ENCODE measurements around the gene SLPI. TPM values are rescaled to one million over a fixed set of nuclear protein-coding genes. Genes with fewer than 3 reads are reported as not detected.

Gene SLPI
- total and polyA plus RNA-seq, 11 donors = 0.37 to 187 (median 1.5) TPM; not detected in 2

GRCh38 chr20:45209924-45210323 lies 44.4 kb downstream of the SLPI start:
- no peak for TF ChIP-seq CTCF (IDR thresholded peaks at IDR 0.05)
- no peak for TF ChIP-seq POLR2A (IDR thresholded peaks at IDR 0.05)
- H3K27me3 ChIP-seq = peaks cover 0 to 21% (median 0%) of the 10 kb centered on the region in 9 donors
- 82 to 100% (median 89%) methylated on average over 1 of the region's 1 CpG for WGBS, 4 donors
- no peak overlapping the region for H3K27ac ChIP-seq
- intact Hi-C loops (cut with DNase I) = loop anchor here in 1 of 10 donors (10.0 kb wide), 1 partner anchor 55 kb away; no protein-coding TSS in a partner anchor
- ATAC-seq = no peak
- H3K4me1 ChIP-seq = no peaks in the 10 kb centered on the region
- H3K4me3 ChIP-seq = no peak overlapping the region
- DNase-seq = no peak
- H3K36me3 ChIP-seq = no peaks in the 10 kb centered on the region
- H3K9me3 ChIP-seq = no peaks in the 10 kb centered on the region

- Histone ChIP-seq H3K9me3 (peaks cover 0 to 18% (median 5%) of the 10 kb centered on the region in 12 donors), H3K27ac (no peak within 1 kb of the TSS), H3K4me3 (no peak within 1 kb of the TSS), H3K36me3 (no peaks in the 10 kb centered on the region), H3K4me1 (no peaks in the 10 kb centered on the region), H3K27me3 (peaks cover 0 to 21% (median 3%) of the 10 kb centered on the region in 9 donors)
- DNase-seq (no peak), ATAC-seq (no peak)
- intact Hi-C loops (cut with DNase I) = no loop called here
- TF ChIP-seq POLR2A (IDR thresholded peaks at IDR 0.05) (no peak), CTCF (IDR thresholded peaks at IDR 0.05) (no peak)
- WGBS, 4 donors = 22 to 33% (median 25%) methylated on average over 1 of the region's 1 CpG
Observed at GRCh38 chr20:45206725-45207124, 47.6 kb downstream of the SLPI start, which contains the start of gene SEMG1. Gene SEMG1, plus strand, starts transcription at chr20:45207033. Its CDS starts 21 bp downstream, at chr20:45207054.

Other genes starting within 250 kb of the SLPI start
- gene KCNS1, start 153.4 kb downstream of the SLPI start, total RNA-seq = under 1 TPM in 2 of 9 donors, not detected in 7; 0.07 to 0.38 TPM
- gene KCNS1, start 153.4 kb downstream of the SLPI start, polyA plus RNA-seq = under 1 TPM in 1 of 2 donors, not detected in 1; 0.14 TPM
- gene WFDC5, start 139.4 kb downstream of the SLPI start, total RNA-seq = not detected
- not detected for gene WFDC5, start 139.4 kb downstream of the SLPI start, polyA plus RNA-seq
- not detected for gene WFDC12, start 130.1 kb downstream of the SLPI start, total RNA-seq
- gene WFDC12, start 130.1 kb downstream of the SLPI start, polyA plus RNA-seq = not detected
- gene PI3, start 79.7 kb downstream of the SLPI start, total RNA-seq = under 1 TPM in 2 of 9 donors, not detected in 7; 0.55 to 0.97 TPM
- under 1 TPM in 1 of 2 donors, not detected in 1; 0.47 TPM for gene PI3, start 79.7 kb downstream of the SLPI start, polyA plus RNA-seq
- gene SEMG1, start 47.5 kb downstream of the SLPI start, total RNA-seq = not detected
- not detected for gene SEMG1, start 47.5 kb downstream of the SLPI start, polyA plus RNA-seq
- not detected for gene SEMG2, start 33.2 kb downstream of the SLPI start, total RNA-seq
- not detected for gene SEMG2, start 33.2 kb downstream of the SLPI start, polyA plus RNA-seq
- gene RBPJL, start 52.3 kb upstream of the SLPI start, total RNA-seq = not detected
- gene RBPJL, start 52.3 kb upstream of the SLPI start, polyA plus RNA-seq = not detected
- gene MATN4, start 53.7 kb upstream of the SLPI start, total RNA-seq = not detected
- gene MATN4, start 53.7 kb upstream of the SLPI start, polyA plus RNA-seq = not detected
- 100 to 1,000 TPM in 2 of 9 donors, 10 to 100 TPM in 7; 62.1 to 140 (median 94.1) TPM for gene SDC4, start 93.9 kb upstream of the SLPI start, total RNA-seq
- gene SDC4, start 93.9 kb upstream of the SLPI start, polyA plus RNA-seq = 100 to 1,000 TPM in 1 of 2 donors, 10 to 100 TPM in 1; 44.3 to 139 TPM
- 10 to 100 TPM; 16.4 to 54.0 (median 23.0) TPM for gene SYS1, start 108.6 kb upstream of the SLPI start, total RNA-seq
- 10 to 100 TPM; 12.6 to 68.8 TPM for gene SYS1, start 108.6 kb upstream of the SLPI start, polyA plus RNA-seq
- 1 to 10 TPM in 2 of 9 donors, under 1 TPM in 5, not detected in 2; 0.32 to 3.2 (median 0.76) TPM for gene TP53TG5, start 123.8 kb upstream of the SLPI start, total RNA-seq
- 1 to 10 TPM in 1 of 2 donors, under 1 TPM in 1; 0.40 to 1.5 TPM for gene TP53TG5, start 123.8 kb upstream of the SLPI start, polyA plus RNA-seq
- gene DBNDD2, start 153.7 kb upstream of the SLPI start, total RNA-seq = 100 to 1,000 TPM; 209 to 395 (median 346) TPM
- gene DBNDD2, start 153.7 kb upstream of the SLPI start, polyA plus RNA-seq = 100 to 1,000 TPM; 331 to 423 TPM
- 100 to 1,000 TPM; 124 to 224 (median 165) TPM for gene PIGT, start 161.6 kb upstream of the SLPI start, total RNA-seq
- 100 to 1,000 TPM; 106 to 175 TPM for gene PIGT, start 161.6 kb upstream of the SLPI start, polyA plus RNA-seq
- 1 to 10 TPM in 1 of 9 donors, under 1 TPM in 1, not detected in 7; 0.77 to 4.7 TPM for gene WFDC2, start 215.2 kb upstream of the SLPI start, total RNA-seq
- gene WFDC2, start 215.2 kb upstream of the SLPI start, polyA plus RNA-seq = under 1 TPM in 1 of 2 donors, not detected in 1; 0.51 TPM

Data from heart left ventricle (tissue), 16 donors.